Hematopoietic multipotent progenitor cell treated with erythropoietin and hydrocortisone succinate and interleukin-3 and kit ligand, for 15 days (in vitro differentiated cells): ENCODE results near the gene PRRG2.
"Not testable (repeated sequence)": the region's sequence is repeated elsewhere in the genome, so short reads cannot be mapped to it uniquely, and the experiment has no call there.

ENCODE experiments used
- DNase-seq: peaks from one replicate; pipeline ENCODE4 v3.0.0-alpha.2; 2015; ENCODE audit warnings: low spot score

PRRG2 gene

GRCh38 chr19:49609499-49610092 lies 28.5 kb downstream of the PRRG2 start:
- no peak for DNase-seq

DNA sequence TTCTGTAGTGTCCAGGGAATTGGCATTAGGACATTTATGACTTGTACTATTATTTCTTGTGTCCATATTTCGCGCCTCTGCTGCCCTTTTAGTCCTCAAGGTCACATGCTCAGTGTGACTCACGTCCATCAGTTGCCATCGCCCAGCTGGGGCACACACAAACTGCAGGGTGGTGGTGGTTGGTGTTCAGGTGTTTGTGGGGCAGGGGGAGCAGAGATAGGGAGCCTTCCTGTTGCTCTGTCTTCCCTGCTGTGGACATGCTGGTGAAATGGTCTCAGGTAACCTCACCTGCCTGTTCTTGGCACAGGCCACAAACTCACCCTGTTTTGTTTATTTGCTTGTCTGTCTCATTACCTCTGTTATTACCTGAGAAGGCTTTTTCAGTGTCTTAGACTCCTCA lies 32.3 kb downstream of the PRRG2 start:
- no peak for DNase-seq

- DNase-seq, result no peak
Observed at GRCh38 chr19:49614096-49614833, 33.1 kb downstream of the PRRG2 start.

DNA sequence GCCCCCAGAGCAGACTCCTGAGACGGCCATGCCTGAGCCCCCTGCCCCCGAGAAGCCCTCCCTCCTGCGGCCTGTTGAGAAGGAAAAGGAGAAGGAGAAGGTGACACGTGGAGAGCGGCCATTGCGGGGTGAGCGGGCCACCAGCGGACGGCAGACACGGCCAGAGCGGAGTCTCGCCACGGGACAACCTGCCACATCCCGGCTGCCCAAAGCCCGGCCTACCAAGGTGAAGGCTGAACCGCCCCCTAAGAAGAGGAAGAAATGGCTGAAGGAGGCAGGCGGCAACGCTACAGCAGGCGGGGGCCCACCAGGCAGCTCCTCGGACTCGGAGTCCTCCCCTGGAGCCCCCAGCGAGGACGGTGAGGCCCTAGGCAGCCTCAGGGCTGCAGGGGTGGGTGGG lies 34.7 kb downstream of the PRRG2 start:
- no peak for DNase-seq

GRCh38 chr19:49616532-49616931 lies 35.4 kb downstream of the PRRG2 start:
- DNase-seq, result no peak

DNA sequence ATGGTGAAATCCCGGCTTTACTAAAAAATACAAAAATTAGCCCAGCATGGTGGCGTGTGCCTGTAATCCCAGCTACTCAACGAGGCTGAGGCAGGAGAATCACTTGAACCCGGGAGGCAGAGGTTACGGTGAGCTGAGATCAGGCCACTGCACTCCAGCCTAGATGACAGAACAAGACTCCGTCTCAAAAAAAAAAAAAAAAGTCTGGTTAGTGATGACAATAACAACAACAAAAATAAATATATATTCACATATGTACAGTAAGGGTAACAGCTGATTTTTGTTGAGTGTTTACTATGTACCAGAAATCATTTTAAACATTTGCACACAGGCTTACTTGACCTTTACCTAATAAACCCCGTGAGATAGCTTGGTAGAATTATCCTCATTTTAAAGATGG lies 35.8 kb downstream of the PRRG2 start:
- DNase-seq, result no peak

- not testable (repeated sequence) for DNase-seq
Observed at GRCh38 chr19:49617860-49618259, 36.7 kb downstream of the PRRG2 start.

DNA sequence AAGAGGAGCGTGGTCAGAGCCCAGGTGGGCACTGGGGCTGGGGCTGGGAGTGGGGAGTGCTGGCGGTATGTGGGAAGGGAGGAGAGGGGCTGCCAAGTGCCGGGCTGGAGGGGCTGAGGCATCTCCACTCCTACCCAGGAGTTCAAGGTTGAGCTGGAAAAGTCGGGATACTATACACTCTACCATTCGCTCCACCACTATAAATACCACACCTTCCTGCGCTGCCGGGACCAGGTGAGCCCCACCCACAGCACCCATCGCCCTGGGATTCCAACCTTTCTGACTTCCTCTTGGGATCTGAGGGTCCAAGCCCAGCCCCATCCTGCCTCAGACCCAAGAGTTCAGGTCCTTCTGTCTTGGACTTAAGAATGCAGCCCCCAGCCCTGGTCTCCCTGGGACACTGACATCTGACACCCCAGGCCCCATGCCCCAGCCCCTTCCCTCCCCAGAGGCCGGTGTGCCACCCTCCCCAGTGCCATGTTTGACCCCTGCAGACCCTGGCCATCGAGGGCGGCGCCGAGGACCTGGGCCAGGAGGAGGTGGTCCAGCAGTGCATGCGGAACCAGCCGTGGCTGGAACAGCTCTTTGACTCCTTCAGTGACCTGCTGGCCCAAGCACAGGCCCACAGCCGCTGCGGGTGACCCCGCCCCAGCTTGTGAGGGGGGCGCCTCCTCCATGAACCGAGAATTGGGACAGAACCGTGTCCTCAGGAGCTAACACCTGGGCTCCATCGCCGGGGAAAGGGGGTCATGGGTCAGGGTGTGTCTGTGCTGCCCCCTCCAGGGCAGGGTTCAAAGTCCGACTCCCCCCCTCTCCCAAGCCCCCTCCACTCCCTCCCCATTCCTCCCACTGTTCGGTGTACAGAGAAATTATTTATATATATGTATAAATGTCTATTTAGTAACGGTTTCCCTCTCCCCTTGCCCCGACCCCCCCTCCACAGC lies 44.1 kb downstream of the PRRG2 start:
- no peak for DNase-seq

DNA sequence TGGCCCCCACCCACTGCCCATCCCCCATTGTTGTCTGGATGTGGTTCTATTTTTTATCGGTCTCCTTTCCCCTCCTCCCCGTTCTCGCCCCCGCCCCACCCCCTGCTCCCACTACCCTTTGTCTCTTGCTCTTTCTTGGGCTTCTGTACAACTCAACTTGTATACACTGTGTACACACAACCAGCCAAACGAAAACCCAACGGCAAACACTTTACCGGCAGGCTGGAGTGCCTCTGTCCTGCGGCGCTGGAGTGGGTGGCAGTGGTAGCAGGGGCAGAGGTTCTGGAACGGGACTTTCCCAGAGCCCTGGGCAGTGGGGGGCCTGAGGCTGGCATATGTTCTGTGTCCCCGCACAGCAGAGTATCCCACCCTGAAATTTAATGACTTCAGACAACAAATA lies 45.1 kb downstream of the PRRG2 start:
- no peak for DNase-seq

- DNase-seq, result no peak
Observed at GRCh38 chr19:49629659-49630058, 48.5 kb downstream of the PRRG2 start.

DNA sequence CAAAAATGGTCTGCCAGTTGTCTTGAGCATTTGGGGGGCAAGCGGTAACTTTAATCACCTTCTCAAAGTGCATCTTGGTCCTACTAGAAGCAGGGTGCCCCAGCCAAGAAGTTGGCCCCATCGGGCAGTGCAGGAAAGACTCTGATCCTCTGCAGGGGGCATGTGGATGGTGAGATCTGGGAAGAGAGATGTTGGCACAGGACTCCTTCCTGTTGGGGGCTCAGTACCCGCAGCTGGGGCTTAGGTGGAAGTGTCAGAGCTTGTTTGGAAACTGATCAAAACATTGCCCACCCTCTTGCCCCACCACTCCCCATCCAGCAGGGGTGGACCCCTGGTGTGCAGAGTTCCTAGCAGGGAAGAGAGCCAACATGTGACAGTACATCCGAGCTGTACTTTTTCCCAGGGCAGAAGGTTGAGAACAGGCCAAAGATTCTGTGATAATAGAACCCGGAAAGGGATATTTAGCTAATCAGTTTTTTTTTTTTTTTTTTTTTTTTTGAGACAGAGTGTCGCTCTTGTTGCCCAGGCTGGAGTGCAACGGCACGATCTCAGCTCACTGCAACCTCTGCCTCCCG lies 50.0 kb downstream of the PRRG2 start:
- no peak for DNase-seq

GRCh38 chr19:49631610-49632192 lies 50.6 kb downstream of the PRRG2 start:
- DNase-seq, result no peak

GRCh38 chr19:49632576-49632975 lies 51.5 kb downstream of the PRRG2 start:
- DNase-seq, result no peak

DNA sequence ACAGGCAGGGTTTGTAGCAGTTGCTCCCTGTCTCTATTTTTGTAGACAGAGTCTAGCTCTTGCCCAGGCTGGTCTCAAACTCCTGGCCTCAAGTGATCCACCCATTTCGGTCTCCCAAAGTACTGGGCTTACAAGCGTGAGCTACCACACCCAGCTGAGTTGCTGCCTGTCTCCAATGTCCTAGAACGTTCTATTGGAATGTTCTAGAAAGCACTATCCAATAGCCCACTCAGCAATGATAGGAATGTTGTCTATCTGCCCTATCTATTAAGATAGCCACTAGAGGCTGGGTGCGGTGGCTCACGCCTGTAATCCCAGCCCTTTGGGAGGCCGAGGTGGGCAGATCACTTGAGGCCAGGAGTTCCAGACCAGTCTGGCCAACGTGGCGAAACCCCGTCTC lies 52.2 kb downstream of the PRRG2 start:
- not testable (repeated sequence) for DNase-seq

GRCh38 chr19:49635530-49636232 lies 54.6 kb downstream of the PRRG2 start:
- no peak for DNase-seq

DNA sequence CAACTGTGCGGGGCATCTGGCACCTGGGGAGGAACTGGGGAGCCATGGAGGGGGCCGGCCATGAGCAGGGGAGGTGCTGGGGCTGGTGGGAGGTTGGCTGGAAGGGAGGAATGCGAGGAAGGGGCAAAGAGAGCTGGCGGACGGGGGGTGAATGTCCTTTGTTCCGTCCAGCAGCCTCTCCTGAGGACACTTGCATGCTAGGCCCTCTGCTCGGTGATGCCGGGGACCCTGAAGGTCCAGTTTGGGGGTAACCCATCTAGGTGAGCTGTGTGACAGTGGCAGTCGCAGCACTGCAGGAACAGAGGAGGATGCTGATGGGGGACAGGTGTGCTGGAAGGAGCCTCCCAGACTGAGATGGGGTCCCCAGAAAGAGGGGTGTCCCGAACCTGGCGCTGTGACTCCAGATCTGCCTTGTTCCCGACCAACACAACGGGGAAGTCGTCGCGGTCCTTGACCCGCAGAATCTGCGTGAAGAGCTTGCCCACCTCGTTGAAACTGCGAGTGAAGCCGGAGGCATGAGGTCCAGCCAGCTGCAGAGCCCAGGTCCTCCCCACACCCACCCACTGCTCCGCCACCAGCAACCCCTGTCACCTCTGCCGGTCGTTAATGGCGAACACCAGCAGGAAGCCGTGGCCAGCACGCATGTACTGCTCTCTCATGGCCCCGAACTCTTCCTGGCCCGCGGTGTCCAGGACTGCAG lies 55.3 kb downstream of the PRRG2 start:
- DNase-seq, result no peak

- peak; percentile 8 for DNase-seq
Observed at GRCh38 chr19:49637821-49638738, 57.0 kb downstream of the PRRG2 start.

- DNase-seq, result no peak
Observed at GRCh38 chr19:49639401-49640112, 58.4 kb downstream of the PRRG2 start.
